Activated CD8-positive, alpha-beta memory T cell treated with anti-CD3 and anti-CD28 coated beads, Interleukin-2, amount 50 U/mL, for 24 hours (primary cell): ENCODE data around the gene ICA1.

ENCODE experiments used
- DNase-seq: peaks from one replicate; pipeline ENCODE4 v3.0.0-alpha.2; 2020; ENCODE audit errors: extremely low read depth

ICA1 gene

DNA sequence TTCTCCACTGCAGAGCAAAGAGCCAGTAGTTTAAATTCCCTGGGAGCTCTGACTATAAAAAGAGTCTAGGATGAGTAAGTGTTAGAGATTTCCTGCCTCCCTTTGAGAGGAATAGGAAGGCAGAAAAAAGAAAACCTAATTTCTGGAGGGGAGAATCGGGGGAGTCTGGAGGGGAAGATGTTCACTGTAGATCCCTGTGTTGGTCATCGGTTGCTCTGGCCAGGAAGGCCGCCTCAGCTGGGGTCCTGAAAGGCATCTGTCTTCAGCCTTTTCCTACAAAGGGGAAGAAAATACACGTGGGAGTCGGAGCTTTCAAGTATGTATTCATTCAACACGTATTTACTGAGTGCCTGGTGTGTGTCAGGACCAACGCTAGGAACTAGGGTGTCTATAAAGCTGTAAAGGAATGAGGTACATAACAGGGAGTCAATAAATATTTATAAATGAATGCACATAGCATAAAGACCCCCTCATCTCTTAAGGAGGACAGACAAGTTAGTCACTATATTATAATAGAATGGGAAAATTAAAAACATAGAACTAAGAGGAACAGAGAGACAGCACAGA is 101.1 kb downstream of the ICA1 start:
- no peak for DNase-seq

DNA sequence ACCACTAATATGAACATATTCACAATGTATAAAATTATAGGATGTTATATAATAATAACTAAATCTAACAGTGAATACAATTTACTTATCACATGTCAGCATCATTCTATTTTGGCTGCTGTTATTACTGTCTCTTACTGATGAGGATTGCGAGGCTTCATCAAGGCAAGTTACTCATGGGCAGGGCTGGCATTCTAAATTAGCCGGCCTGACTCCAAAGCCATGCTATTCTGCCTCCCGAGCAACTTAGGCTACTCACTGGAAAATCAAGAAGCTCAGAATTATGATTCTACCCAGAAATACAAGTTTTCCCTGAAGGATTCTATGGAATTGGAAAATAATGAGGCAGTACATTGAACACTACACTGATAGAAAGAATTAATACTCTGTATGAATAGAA is 101.7 kb downstream of the ICA1 start:
- no peak for DNase-seq

- DNase-seq, result no peak
These were observed 102.4 kb downstream of the ICA1 start for GRCh38 chr7:8159595-8159994.

DNA sequence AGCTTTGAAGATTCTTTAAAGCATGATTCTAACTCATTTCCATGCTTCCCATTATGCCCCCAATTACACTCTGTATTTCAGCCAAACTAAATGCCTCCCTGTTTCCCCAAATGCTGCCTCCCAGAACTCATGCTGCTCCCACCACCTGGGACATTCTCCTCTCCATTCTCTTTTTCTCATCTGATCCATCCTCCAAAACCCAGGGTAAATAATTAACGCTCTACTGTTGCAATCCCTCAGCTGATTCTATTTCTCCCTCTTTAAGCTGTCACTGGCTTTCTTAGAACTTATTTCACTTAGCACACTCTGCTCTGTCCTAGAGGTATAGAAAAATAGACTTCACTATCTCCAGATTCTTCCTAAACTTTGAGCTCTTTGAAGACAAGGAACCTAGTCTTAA is 104.7 kb downstream of the ICA1 start:
- no peak for DNase-seq

GRCh38 chr7:8155836-8156235 is 106.1 kb downstream of the ICA1 start:
- DNase-seq, result no peak

DNA sequence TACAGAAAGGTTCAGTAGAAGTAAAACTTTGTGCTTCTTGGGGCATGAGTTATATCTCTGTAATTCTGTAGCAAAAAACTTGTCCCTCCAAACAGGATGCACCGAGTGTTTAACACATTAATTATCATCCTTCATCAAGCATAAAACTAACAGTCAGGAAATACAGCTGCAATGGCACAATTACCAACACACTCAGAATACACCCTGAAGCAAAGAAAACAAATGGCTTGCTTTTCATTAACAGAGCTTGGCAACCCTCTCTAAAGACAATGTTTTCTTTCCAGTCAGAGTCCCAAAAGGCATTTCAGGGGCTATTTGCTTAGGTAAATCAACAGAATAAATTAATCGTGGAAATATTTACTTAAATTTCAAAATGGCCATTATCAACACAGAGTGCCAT is 107.7 kb downstream of the ICA1 start:
- DNase-seq, result no peak

GRCh38 chr7:8152489-8153192 is 109.3 kb downstream of the ICA1 start:
- DNase-seq, result no peak

DNA sequence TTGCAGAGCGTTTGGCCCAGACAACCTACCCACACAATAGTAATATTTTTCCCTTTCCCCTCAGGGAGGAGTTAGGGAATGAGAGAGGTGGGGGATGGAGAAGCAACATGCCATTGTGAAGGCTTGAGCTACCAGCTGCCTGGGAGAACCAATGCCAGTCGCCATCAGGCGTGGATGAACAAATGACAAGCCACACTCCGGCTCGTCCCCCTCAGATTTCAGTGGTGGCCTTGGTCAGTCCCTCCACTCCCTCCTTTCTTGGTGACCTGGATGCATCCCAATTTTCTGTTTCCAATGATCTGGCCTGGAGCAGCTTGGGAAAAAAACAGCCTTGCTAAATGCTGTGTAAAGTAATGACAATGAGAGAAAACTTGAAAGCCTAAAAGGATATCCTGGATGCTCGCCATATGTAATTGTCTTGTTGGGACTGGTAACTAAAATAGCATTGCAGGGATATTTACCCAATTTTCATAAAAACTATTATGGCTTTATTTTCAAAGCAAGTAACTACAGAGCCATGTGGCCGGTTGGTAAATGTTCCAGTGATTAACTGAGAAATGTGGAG is 110.7 kb downstream of the ICA1 start:
- DNase-seq, result no peak

- no peak for DNase-seq
These were observed 112.7 kb downstream of the ICA1 start for GRCh38 chr7:8149222-8149621.

DNA sequence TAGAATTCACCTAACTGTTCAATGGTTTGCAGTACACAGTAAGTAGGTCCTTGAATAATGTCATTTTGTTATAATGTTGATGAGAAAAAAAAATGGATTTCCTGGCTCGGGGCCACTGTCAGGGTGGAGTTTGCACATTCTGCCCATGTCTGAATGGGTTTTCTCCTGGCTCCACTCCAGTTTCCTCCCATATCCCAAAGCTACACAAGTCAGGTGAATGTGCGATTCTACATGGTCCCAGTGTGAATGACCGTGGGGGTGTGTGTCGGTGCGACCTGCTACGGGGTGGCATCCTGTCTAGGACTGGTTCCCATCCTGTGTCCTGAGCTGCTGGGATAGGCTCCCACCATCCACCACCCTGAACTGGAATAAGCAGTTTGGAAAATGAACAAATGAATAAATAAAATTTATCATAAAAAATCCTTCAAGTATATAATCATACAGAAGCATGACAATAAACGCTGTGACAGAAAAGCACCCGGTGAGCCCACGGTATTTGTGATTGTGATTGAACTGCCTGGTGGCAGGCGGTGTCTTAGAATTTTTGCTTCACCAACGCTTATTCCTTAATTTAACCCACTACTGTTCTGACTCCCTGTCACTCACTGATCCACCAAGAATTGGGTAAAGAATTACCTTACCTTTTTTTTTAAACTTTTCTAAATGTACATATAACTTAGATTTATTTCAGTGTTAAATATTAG is 114.1 kb downstream of the ICA1 start:
- DNase-seq, result no peak

DNA sequence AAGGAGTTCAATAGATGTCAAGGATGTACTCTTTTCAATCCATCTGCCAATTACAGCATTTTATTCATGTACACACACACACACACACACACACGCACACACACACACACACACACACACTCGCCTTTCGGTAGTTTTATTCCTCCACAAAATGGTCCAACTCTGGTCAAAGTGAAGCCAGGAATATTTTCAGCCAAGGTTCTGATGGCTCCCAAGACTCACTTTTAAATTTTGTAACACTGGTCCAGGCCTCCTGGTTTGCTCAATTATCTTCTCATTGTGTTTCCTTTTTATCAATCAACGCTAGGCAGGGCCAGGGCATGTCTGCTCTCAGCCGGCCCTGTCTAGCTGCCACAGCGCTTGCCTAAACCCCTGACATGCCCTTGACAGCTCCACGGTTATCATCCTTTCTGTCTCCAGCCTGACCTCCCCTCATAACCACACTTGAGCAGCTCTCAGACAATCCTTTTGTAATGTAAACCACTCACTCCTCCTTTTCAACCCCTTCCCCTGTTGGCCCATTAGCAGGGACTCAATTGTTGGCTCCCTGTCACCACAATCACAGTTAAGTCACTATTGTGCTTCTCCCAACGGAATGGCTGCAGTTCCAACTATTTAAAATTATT is 115.1 kb downstream of the ICA1 start:
- DNase-seq, result no peak

- DNase-seq, result no peak
These were observed 115.7 kb downstream of the ICA1 start for GRCh38 chr7:8146106-8146787.

DNA sequence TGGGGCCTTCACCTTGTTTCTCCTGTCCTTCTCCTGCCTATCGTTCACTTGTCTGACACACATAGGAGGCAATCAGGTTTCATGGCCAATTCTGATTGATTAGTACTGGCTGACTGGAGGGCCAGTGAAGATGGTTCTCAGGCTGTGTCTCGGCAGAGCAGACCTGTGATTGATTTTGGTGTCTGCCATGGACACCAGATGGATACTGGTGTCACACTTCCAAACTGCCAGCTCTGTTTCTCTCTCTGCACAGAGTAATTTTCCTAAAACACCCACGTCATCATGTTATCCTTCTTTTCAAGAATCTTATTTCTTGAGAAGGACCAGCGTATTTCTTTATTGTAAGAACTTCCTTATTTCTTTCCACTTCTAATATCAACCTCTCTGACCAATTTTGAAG is 117.1 kb downstream of the ICA1 start:
- no peak for DNase-seq

DNA sequence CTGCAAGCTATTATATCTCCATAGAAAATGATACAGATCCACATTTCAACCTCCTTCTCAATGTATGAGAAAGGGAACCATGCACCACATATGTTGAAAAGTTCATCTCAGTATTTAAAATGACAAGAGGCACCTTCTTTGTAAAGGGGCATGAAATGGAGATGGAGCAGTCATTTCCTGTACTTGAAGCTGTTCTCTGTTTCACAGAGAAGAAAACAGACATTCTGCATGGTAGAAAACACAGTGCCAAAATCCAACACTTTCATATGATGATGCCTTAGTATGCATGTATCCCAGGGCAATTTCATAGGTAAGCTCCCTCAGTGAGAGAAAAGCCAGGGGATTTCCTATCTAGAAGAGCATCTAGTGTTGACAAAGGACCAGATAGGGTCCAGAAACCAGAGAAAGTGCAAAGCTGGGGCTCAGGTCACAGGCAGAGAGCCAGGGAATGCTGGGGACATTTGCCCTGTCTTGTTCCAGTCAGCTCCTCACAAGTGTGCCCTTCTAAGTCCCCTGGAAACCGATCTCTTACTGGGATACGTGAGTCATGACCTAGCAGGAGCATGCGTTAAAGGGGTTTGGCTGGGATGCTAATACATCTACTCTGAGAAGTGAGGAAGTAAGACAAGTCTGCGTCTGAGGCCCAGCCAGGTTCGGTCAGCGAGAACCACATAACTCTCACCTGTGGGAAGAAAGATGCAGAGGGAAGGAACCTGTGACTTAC is 118.7 kb downstream of the ICA1 start:
- no peak for DNase-seq

GRCh38 chr7:8142477-8142876 is 119.5 kb downstream of the ICA1 start:
- no peak for DNase-seq

DNA sequence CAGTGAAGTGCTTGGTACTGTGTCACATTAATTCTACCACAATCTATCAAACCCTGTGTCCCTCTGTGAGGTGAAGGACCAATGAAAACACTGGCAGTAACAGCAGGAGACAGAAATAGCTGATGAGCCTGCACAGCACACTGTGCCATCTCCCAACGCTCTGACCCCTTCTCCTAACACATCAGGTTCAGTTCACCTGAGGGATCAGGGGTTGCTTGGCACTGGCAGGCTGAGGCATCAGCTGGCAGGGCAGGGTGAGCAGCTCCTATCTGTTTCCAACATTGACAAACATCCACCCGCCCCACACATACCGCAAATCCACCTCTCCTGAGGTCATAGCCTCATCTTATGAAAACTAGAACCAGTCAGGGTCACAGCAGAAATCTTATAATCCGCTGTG is 120.9 kb downstream of the ICA1 start:
- no peak for DNase-seq

DNA sequence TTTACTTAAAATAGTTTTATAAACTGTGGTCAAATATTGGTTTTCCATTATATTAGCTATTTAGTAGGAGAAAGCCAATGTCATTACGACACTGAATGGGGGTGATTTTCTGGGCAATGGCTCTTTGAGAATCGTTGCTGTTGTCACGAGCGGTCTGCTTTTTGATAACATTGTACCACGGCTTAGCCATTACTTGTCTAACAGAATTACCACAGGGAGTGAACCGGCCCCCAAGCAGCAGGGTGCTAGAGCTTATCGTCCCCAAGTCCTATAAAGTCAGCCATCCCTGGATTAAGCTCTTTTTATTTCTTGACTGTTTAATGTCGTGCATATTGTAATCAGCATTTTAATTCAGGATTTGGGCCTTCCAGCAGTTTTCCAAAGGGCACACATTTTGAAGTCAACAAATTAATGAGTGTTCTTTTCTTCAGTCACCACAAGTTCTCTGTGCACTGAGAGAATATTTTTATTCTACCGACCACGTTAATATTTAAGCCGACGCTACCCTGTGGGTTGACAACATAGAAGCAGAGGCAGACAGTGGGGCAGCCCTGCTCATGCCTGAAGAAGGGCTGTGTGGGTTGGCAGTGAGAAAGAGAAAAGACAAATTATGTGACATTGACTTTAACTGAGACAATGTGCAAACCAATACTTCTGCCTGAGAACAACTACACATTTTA is 125.8 kb downstream of the ICA1 start:
- DNase-seq, result no peak

GRCh38 chr7:8135417-8135816 is 126.5 kb downstream of the ICA1 start:
- DNase-seq, result no peak

GRCh38 chr7:8134089-8134733 is 127.8 kb downstream of the ICA1 start:
- DNase-seq, result no peak

GRCh38 chr7:8133188-8133848 is 128.6 kb downstream of the ICA1 start:
- DNase-seq, result no peak
